Heart right ventricle (tissue), 16 donors: ENCODE results near the gene TMEM204. TPM values are rescaled to one million over a fixed set of nuclear protein-coding genes. Genes with fewer than 3 reads are reported as not detected.

ENCODE experiments used
- ATAC-seq, 8 donors: fragments of 200-7000 bp; cut with Tn5 transposase; one replicate each; pipeline ENCODE4 v1.9.1; 2020; ENCODE audit warnings: mild to moderate bottlenecking in 8 of 8, moderate library complexity in 8 of 8, moderate number of reproducible peaks in 1 of 8
- DNase-seq, 2 donors: peaks; one replicate each; pipeline ENCODE4 v3.0.0-alpha.2; 2020
- H3K27ac ChIP-seq, 10 donors: fragments of 200-600 bp; sonication (generic) in 2 of 10; one replicate each; pipeline versions ENCODE4 v1.5.0 to v1.8.0; 2020 to 2022; ENCODE audit warnings: mild to moderate bottlenecking in 3 of 10
- H3K27me3 ChIP-seq, 7 donors: fragments of 200-600 bp; one replicate each; pipeline ENCODE4 v1.8.0; 2021 to 2022; ENCODE audit warnings: mild to moderate bottlenecking in 2 of 7
- H3K36me3 ChIP-seq, 9 donors: fragments of 200-600 bp; sonication (generic) in 1 of 9; one replicate each; pipeline versions ENCODE4 v1.5.0 to v1.8.0; 2020 to 2022; ENCODE audit warnings: mild to moderate bottlenecking in 2 of 9
- H3K4me1 ChIP-seq, 9 donors: fragments of 200-600 bp; sonication (generic) in 1 of 9; one replicate each; pipeline versions ENCODE4 v1.5.0 to v1.8.0; 2020 to 2022; ENCODE audit warnings: mild to moderate bottlenecking in 4 of 9
- H3K4me3 ChIP-seq, 10 donors: fragments of 200-600 bp; sonication (generic) in 2 of 10; one replicate each; pipeline versions ENCODE4 v1.5.0 to v1.8.0; 2020 to 2022; ENCODE audit warnings: mild to moderate bottlenecking in 7 of 10, moderate library complexity in 2 of 10
- H3K9me3 ChIP-seq, 11 donors: fragments of 200-600 bp in 10 of 11; sonication (generic) in 2 of 11; one replicate each; pipeline versions ENCODE4 v1.5.0 to v1.8.0; 2013 to 2022; ENCODE audit warnings: mild to moderate bottlenecking in 2 of 11, control low read depth in 1 of 11, moderate library complexity in 1 of 11
- CTCF ChIP-seq, 9 donors: fragments of 200-600 bp; sonication (generic) in 2 of 9; IDR thresholded peaks; one replicate each; pipeline versions ENCODE4 v1.5.0 to v1.8.0; 2021 to 2022; ENCODE audit warnings: antibody characterized with exemption in 9 of 9, mild to moderate bottlenecking in 5 of 9, moderate library complexity in 1 of 9
- WGBS, 2 donors: extraction: QIAGEN DNeasy Blood & Tissue Kit; methylation state at CpG; one replicate each; pipeline ENCODE4 v1.1.7; 2013; ENCODE audit warnings: inconsistent platforms in 1 of 2; 5-methylcytosine and 5-hydroxymethylcytosine counted together
- intact Hi-C, 10 donors: fragments of 100-400 bp; cut with DNase I; formaldehyde crosslinking; loops; one replicate each; pipeline versions ENCODE4 v1.11.1 to v1.14.2; 2022
- polyA plus RNA-seq, 2 donors: library from polyadenylated mRNA; stranded (reverse); fragments of 200-250 nt; gene quantifications; one replicate each; pipeline ENCODE4 v1.2.3, GENCODE V29; 2013
- total RNA-seq, 10 donors: library from RNA; stranded (reverse); fragmentation: NEBNext Ultra II Directional in 3 of 10; extraction: Animal tissue kit (Norgen Biotek cat#: 25700) in 3 of 10; gene quantifications; one replicate each; pipeline versions ENCODE4 v1.2.1 to v1.2.4, GENCODE V29; 2021 to 2023
- donor health status: Arrhythmogenic right ventricular cardiomyopathy.
- donor health status: ischemic (EF 13 %, LVEDD 7.1; RV severe dilation, severe dysfunction).
- donor health status: healthy with polysubstance abuse.
- donor health status: DM: no; HTN: yes; CAD: no.
- donor health status: DM: no; HTN: no; CAD: no.
- donor health status: ischemic (EF 25% LVEDD 6.9; RV normal size, moderate dysfunction).
- donor health status: ischemic (EF 25% LVEDD 5.7; RV mildly dilated, moderate dysfunction).
- donor health status: healthy.
- donor health status: DM: yes; HTN: yes; CAD: no.
- donor health status: Ischemic cardiomyopathy.
- donor health status: ischemic (EF 35%, LVEDD 5.7; RV mildly dilated, moderate dysfunction).
- donor health status: nonischemic (EF 11% LVEDD 7.7; RV severe dilation, severe dysfunction).
- donor health status: DM: yes; HTN: yes; CAD: no.
- donor health status: PGD.
- donor health status: ischemic (EF 29% LVEDD 5.4; RV normal size, mild dysfunction).
- donor health status: nonischemic (EF 23%, LVEDD 6.1; RV moderate dilation, normal function).

TMEM204 gene
- total and polyA plus RNA-seq, 12 donors, result 10.7 to 49.9 (median 19.8) TPM

- Histone ChIP-seq H3K27me3 (peaks cover 0 to 30% (median 0%) of the 10 kb centered on the region in 7 donors), H3K27ac (peak overlapping the region; percentile 87 to 99 (median 95)), H3K4me1 (peaks cover 41 to 77% (median 73%) of the 10 kb centered on the region in 9 donors), H3K36me3 (peaks cover 0 to 21% (median 3%) of the 10 kb centered on the region in 9 donors), H3K4me3 (peak overlapping the region; percentile 1 to 94 (median 88)), H3K9me3 (no peaks in the 10 kb centered on the region)
- DNase-seq (peak; percentile 69 to 84), ATAC-seq (peak; percentile 24 to 86 (median 67))
- TF ChIP-seq CTCF (IDR thresholded peaks at IDR 0.05), result no peak
- intact Hi-C loops, result loop anchor here in 6 of 10 donors (1.0 to 5.0 kb wide), 5 partner anchors 13 to 80 kb away; partner anchors contain the start of genes CRAMP1 (in 3 of the 6), IFT140 (in 3 of the 6) and TELO2 (in 3 of the 6)
- 12 to 13% methylated on average over 28 of the region's 28 CpGs for WGBS, 2 donors
Measured at GRCh38 chr16:1532081-1532760, 1.2 kb upstream of the TMEM204 start.

DNA sequence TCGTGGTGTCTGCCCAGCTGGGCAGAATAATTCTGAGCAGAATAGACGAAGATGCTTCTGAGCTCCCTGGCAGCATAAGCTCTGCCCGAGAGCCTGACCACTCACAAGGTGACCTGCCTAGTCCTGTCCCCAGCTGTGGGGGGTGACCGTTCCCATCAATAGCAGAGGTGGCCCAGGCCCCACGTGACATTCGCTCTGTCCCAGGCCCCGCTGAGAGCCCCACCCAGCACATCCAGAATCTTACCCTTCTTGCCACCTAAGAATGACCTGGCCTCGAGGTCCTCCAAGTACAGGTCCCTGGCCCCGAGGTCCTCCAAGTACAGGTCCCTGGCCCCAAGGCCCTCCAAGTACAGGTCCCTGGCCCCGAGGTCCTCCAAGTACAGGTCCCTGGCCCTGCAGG, 695 bp upstream of the TMEM204 start:
- peak overlapping the region in 9 of 10 donors; percentile 71 to 94 (median 90) for H3K4me3 ChIP-seq
- peaks cover 36 to 77% (median 75%) of the 10 kb centered on the region in 9 donors for H3K4me1 ChIP-seq
- ATAC-seq (peak in 6 of 8 donors; percentile 1 to 32 (median 3)), DNase-seq (peak in 1 of 2 donors; percentile 42)
- no peaks in the 10 kb centered on the region for H3K9me3 ChIP-seq
- 38 to 49% methylated on average over 10 of the region's 10 CpGs for WGBS, 2 donors
- peaks cover 0 to 30% (median 0%) of the 10 kb centered on the region in 7 donors for H3K27me3 ChIP-seq
- H3K27ac ChIP-seq, result peak overlapping the region; percentile 87 to 99 (median 95)
- intact Hi-C loops, result loop anchor here in 6 of 10 donors (1.0 to 5.0 kb wide), 5 partner anchors 13 to 80 kb away; partner anchors contain the start of genes CRAMP1 (in 3 of the 6), IFT140 (in 3 of the 6) and TELO2 (in 3 of the 6)
- H3K36me3 ChIP-seq, result peaks cover 0 to 27% (median 6%) of the 10 kb centered on the region in 9 donors
- TF ChIP-seq CTCF (IDR thresholded peaks at IDR 0.05), result no peak

GRCh38 chr16:1534021-1535020, 855 bp downstream of the TMEM204 start:
- Histone ChIP-seq H3K4me1 (peaks cover 25 to 77% (median 75%) of the 10 kb centered on the region in 9 donors), H3K9me3 (no peaks in the 10 kb centered on the region), H3K36me3 (peaks cover 0 to 42% (median 9%) of the 10 kb centered on the region in 9 donors), H3K4me3 (peak overlapping the region; percentile 71 to 94 (median 88)), H3K27ac (peak overlapping the region; percentile 87 to 99 (median 95)), H3K27me3 (peaks cover 0 to 30% (median 0%) of the 10 kb centered on the region in 7 donors)
- peak in 2 of 9 donors; percentile 4 to 9 for TF ChIP-seq CTCF (IDR thresholded peaks at IDR 0.05)
- 37 to 48% methylated on average over 50 to 57 of the region's 57 CpGs for WGBS, 2 donors
- intact Hi-C loops, result loop anchor here in 6 of 10 donors (5.0 kb wide), 3 partner anchors 37 to 78 kb away; partner anchors contain the start of genes CRAMP1 (in 3 of the 6), IFT140 (in 3 of the 6) and TELO2 (in 3 of the 6)
- DNase-seq, result peak in 1 of 2 donors; percentile 40
- peak in 4 of 8 donors; percentile 1 to 3 (median 2) for ATAC-seq
